H7 (cell line): ENCODE data around the gene CCDC187. TPM values are rescaled to one million over a fixed set of nuclear protein-coding genes. Genes with fewer than 3 reads are reported as not detected.

Source experiments
- total RNA-seq: library from RNA; depleted of rRNA; stranded (reverse); fragments of >200 nt; shearing (Covaris generic); gene quantifications from 2 replicates; pipeline ENCODE4 v1.2.3, GENCODE V29; 2014; rRNA removed

CCDC187 gene
- total RNA-seq, 1 experiment from 2014 or later = not detected

Other genes with a start within 250 kb of the CCDC187 start
- 16.6 and 19.3 TPM in 2 replicates for gene NACC2, start 208.8 kb downstream of the CCDC187 start, total RNA-seq
- 50.7 and 66.1 TPM in 2 replicates for gene TMEM250, start 185.2 kb downstream of the CCDC187 start, total RNA-seq
- gene LHX3, start 99.0 kb downstream of the CCDC187 start, total RNA-seq = 0.07 TPM in 1 of 2 replicates, not detected in the other
- gene QSOX2, start 58.3 kb downstream of the CCDC187 start, total RNA-seq = 22.6 and 24.6 TPM in 2 replicates
- gene GPSM1, start 23.4 kb upstream of the CCDC187 start, total RNA-seq = 17.3 and 22.2 TPM in 2 replicates
- gene DNLZ, start 59.6 kb upstream of the CCDC187 start, total RNA-seq = 11.2 and 20.2 TPM in 2 replicates
- gene CARD9, start 69.6 kb upstream of the CCDC187 start, total RNA-seq = 0.15 and 0.28 TPM in 2 replicates
- gene SNAPC4, start 96.1 kb upstream of the CCDC187 start, total RNA-seq = 13.3 and 14.0 TPM in 2 replicates
- 116 and 141 TPM in 2 replicates for gene ENTR1, start 106.5 kb upstream of the CCDC187 start, total RNA-seq
- 95.7 and 100 TPM in 2 replicates for gene PMPCA, start 106.6 kb upstream of the CCDC187 start, total RNA-seq
- gene INPP5E, start 135.8 kb upstream of the CCDC187 start, total RNA-seq = 12.4 and 15.2 TPM in 2 replicates
- 17.7 and 23.2 TPM in 2 replicates for gene SEC16A, start 178.9 kb upstream of the CCDC187 start, total RNA-seq
- 32.2 and 33.3 TPM in 2 replicates for gene NOTCH1, start 242.0 kb upstream of the CCDC187 start, total RNA-seq